Testis (tissue), 2 donors: ENCODE data around the gene BRD3OS.

Experiments
- CTCF ChIP-seq, 3 experiments: fragments of 450-650 bp in 2 of 3; fragments of 200-600 bp in 1 of 3; sonication (generic) in 1 of 3; IDR thresholded peaks; one replicate each; pipeline ENCODE4 v1.5.1; 2016 to 2019; ENCODE audit warnings: antibody characterized with exemption in 3 of 3, mild to moderate bottlenecking in 2 of 3, moderate library complexity in 1 of 3
- POLR2A ChIP-seq: fragments of 450-650 bp; IDR thresholded peaks from one replicate; pipeline ENCODE4 v1.6.1; 2017; ENCODE audit warnings: antibody characterized with exemption, mild to moderate bottlenecking, moderate library complexity

- TF ChIP-seq CTCF (IDR thresholded peaks at IDR 0.05) (no peak), POLR2A (no peak)
These were observed 38.4 kb upstream of the BRD3OS start for GRCh38 chr9:133986774-133987445.
